ENCODE measurements around the gene PACS1. TPM values are rescaled to one million over a fixed set of nuclear protein-coding genes. Genes with fewer than 3 reads are reported as not detected.

PACS1 gene
- total RNA-seq, 1 donor from 2014 or later, result 86.9 TPM

GRCh38 chr11:66187453-66187852, 117.4 kb downstream of the PACS1 start:
- Mint-ChIP-seq H3K27ac (ENCODE audit: unreplicated experiment) (no peak overlapping the region), H3K27me3 (ENCODE audit: low read depth, unreplicated experiment) (no peaks in the 10 kb centered on the region), H3K36me3 (ENCODE audit: low read depth, unreplicated experiment) (peaks cover 10% of the 10 kb centered on the region), H3K9me3 (ENCODE audit: unreplicated experiment) (peaks cover 3% of the 10 kb centered on the region), H3K4me1 (ENCODE audit: low read depth, unreplicated experiment) (peaks cover 28% of the 10 kb centered on the region), H3K4me3 (ENCODE audit: unreplicated experiment) (no peak overlapping the region)
- no peak overlapping the region for H3K4me3 ChIP-seq (ENCODE audit: insufficient read depth, low read depth, low read length)
- H2AFZ ChIP-seq (ENCODE audit: low read depth, low read length), result no peak overlapping the region
- H3K4me1 ChIP-seq (ENCODE audit: insufficient read depth, low read length), result peaks cover 16% of the 10 kb centered on the region
- FAIRE-seq (no peak), DNase-seq (ENCODE audit: low read depth) (no peak)
- no peak overlapping the region for H3K9ac ChIP-seq (ENCODE audit: low read length)
- peaks cover 67% of the 10 kb centered on the region for H4K20me1 ChIP-seq (ENCODE audit: insufficient read depth, low read length)
- H3K79me2 ChIP-seq (ENCODE audit: insufficient read depth, low read length), result peaks cover 30% of the 10 kb centered on the region
- no peaks in the 10 kb centered on the region for H3K27me3 ChIP-seq (ENCODE audit: insufficient read depth, low read length)
- no peak for TF ChIP-seq EZH2 (IDR thresholded peaks at IDR 0.05; ENCODE audit: insufficient read depth, low read length)
- no peak for TF ChIP-seq CTCF (IDR thresholded peaks at IDR 0.05; ENCODE audit: insufficient read depth, low read depth, low read length)
- H3K36me3 ChIP-seq (ENCODE audit: insufficient read depth, low read length), result no peaks in the 10 kb centered on the region
- H3K4me2 ChIP-seq (ENCODE audit: low read length), result no peak overlapping the region
- H3K9me3 ChIP-seq (ENCODE audit: insufficient read depth, low read depth, low read length), result no peaks in the 10 kb centered on the region
- H3K27ac ChIP-seq (ENCODE audit: low read depth, low read length), result no peak overlapping the region

DNA sequence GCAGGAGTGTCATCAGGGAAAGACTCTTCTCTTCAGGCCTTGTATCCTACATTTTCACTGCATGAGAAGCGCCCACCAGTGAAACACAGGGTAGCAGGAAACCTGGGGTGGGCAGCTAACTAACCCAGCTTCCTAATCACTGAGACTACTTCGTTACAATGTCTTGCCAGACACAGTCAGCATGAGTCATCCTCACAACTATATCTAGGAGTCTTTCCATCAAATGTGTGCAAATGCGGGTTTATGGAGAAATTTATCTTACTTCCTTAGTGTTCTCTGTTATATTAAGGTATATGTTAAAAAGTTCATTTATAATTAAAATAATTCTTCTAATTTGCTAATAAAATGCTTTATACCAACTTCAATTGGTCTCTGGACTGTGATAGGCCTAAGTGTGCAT, 118.5 kb downstream of the PACS1 start:
- Mint-ChIP-seq H3K36me3 (ENCODE audit: low read depth, unreplicated experiment) (peaks cover 14% of the 10 kb centered on the region), H3K9me3 (ENCODE audit: unreplicated experiment) (peaks cover 3% of the 10 kb centered on the region), H3K27me3 (ENCODE audit: low read depth, unreplicated experiment) (no peaks in the 10 kb centered on the region), H3K27ac (ENCODE audit: unreplicated experiment) (peak overlapping the region; percentile 73), H3K4me3 (ENCODE audit: unreplicated experiment) (no peak overlapping the region), H3K4me1 (ENCODE audit: low read depth, unreplicated experiment) (peaks cover 35% of the 10 kb centered on the region)
- Histone ChIP-seq H3K36me3 (ENCODE audit: insufficient read depth, low read length) (no peaks in the 10 kb centered on the region), H3K27me3 (ENCODE audit: insufficient read depth, low read length) (no peaks in the 10 kb centered on the region), H3K9ac (ENCODE audit: low read length) (no peak overlapping the region), H3K4me2 (ENCODE audit: low read length) (peak overlapping the region; percentile 27), H3K4me1 (ENCODE audit: insufficient read depth, low read length) (peaks cover 16% of the 10 kb centered on the region), H2AFZ (ENCODE audit: low read depth, low read length) (no peak overlapping the region), H4K20me1 (ENCODE audit: insufficient read depth, low read length) (peaks cover 64% of the 10 kb centered on the region), H3K79me2 (ENCODE audit: insufficient read depth, low read length) (peaks cover 26% of the 10 kb centered on the region), H3K27ac (ENCODE audit: low read depth, low read length) (no peak overlapping the region), H3K9me3 (ENCODE audit: insufficient read depth, low read depth, low read length) (no peaks in the 10 kb centered on the region), H3K4me3 (ENCODE audit: insufficient read depth, low read depth, low read length) (no peak overlapping the region)
- FAIRE-seq, result no peak
- no peak for TF ChIP-seq CTCF (IDR thresholded peaks at IDR 0.05; ENCODE audit: insufficient read depth, low read depth, low read length)
- no peak for TF ChIP-seq EZH2 (IDR thresholded peaks at IDR 0.05; ENCODE audit: insufficient read depth, low read length)
- peak; percentile 77 for DNase-seq (ENCODE audit: low read depth)

- FAIRE-seq, result no peak
These were observed 119.1 kb downstream of the PACS1 start for GRCh38 chr11:66189031-66189745.

More at GRCh38 chr11:66189031-66189745, 119.1 kb downstream of the PACS1 start:
- Mint-ChIP-seq H3K27me3 (ENCODE audit: low read depth, unreplicated experiment) (no peaks in the 10 kb centered on the region), H3K9me3 (ENCODE audit: unreplicated experiment) (peaks cover 3% of the 10 kb centered on the region), H3K36me3 (ENCODE audit: low read depth, unreplicated experiment) (peaks cover 14% of the 10 kb centered on the region), H3K4me3 (ENCODE audit: unreplicated experiment) (no peak overlapping the region), H3K4me1 (ENCODE audit: low read depth, unreplicated experiment) (peaks cover 35% of the 10 kb centered on the region), H3K27ac (ENCODE audit: unreplicated experiment) (no peak overlapping the region)
- H4K20me1 ChIP-seq (ENCODE audit: insufficient read depth, low read length), result peaks cover 59% of the 10 kb centered on the region
- TF ChIP-seq CTCF (IDR thresholded peaks at IDR 0.05; ENCODE audit: insufficient read depth, low read depth, low read length) (no peak), EZH2 (IDR thresholded peaks at IDR 0.05; ENCODE audit: insufficient read depth, low read length) (no peak)
- no peak overlapping the region for H3K9ac ChIP-seq (ENCODE audit: low read length)
- H2AFZ ChIP-seq (ENCODE audit: low read depth, low read length), result no peak overlapping the region
- peaks cover 23% of the 10 kb centered on the region for H3K79me2 ChIP-seq (ENCODE audit: insufficient read depth, low read length)
- DNase-seq (ENCODE audit: low read depth), result no peak
- no peak overlapping the region for H3K4me3 ChIP-seq (ENCODE audit: insufficient read depth, low read depth, low read length)
- no peak overlapping the region for H3K27ac ChIP-seq (ENCODE audit: low read depth, low read length)
- peaks cover 16% of the 10 kb centered on the region for H3K4me1 ChIP-seq (ENCODE audit: insufficient read depth, low read length)
- no peaks in the 10 kb centered on the region for H3K9me3 ChIP-seq (ENCODE audit: insufficient read depth, low read depth, low read length)
- H3K36me3 ChIP-seq (ENCODE audit: insufficient read depth, low read length), result no peaks in the 10 kb centered on the region
- no peaks in the 10 kb centered on the region for H3K27me3 ChIP-seq (ENCODE audit: insufficient read depth, low read length)
- peak overlapping the region; percentile 17 for H3K4me2 ChIP-seq (ENCODE audit: low read length)

Data from astrocyte (in vitro differentiated cells and primary cell).